GM10248 (cell line): ENCODE measurements around the gene ARPC5.

Source experiments
- CTCF ChIA-PET: fragments of 300-600 bp; sonication (Branson Sonifier 250); formaldehyde crosslinking; extraction: SDS; loops from one replicate; lab custom pipeline; 2021; ENCODE audit warnings: antibody characterized with exemption; lab: Yijun Ruan, JAX
- POLR2A ChIA-PET: fragments of 350-650 bp; sonication (Branson Sonifier 250); formaldehyde crosslinking; extraction: SDS; loops from one replicate; lab custom pipeline; 2020; ENCODE audit warnings: antibody characterized with exemption; lab: Yijun Ruan, JAX
- DNase-seq: peaks from one replicate; pipeline ENCODE4 v3.0.0; 2012; ENCODE audit errors: extremely low spot score
- CTCF ChIP-seq: IDR thresholded peaks from 2 replicates; pipeline ENCODE4 v1.5.1; 2012; ENCODE audit warnings: mild to moderate bottlenecking, low read depth; ENCODE audit errors: extremely low read depth, missing control alignments, control extremely low read depth

The ARPC5 gene

GRCh38 chr1:183609759-183610452 is 25.7 kb downstream of the ARPC5 start:
- no peak for TF ChIP-seq CTCF
- CTCF ChIA-PET = interaction anchor here (0.5 to 6.3 kb wide), 26 partner anchors 9 to 307 kb away, joined by 3 to 46 read pairs (median 6); partner anchors contain the start of gene NCF2
- no peak for DNase-seq
- POLR2A ChIA-PET = no interaction called here

GRCh38 chr1:183609313-183609712 is 26.3 kb downstream of the ARPC5 start:
- ChIA-PET CTCF (interaction anchor here (0.5 to 6.3 kb wide), 25 partner anchors 9 to 308 kb away, joined by 3 to 46 read pairs (median 6); partner anchors contain the start of gene NCF2), POLR2A (no interaction called here)
- TF ChIP-seq CTCF = peak; percentile 72
- DNase-seq = peak; percentile 48

- CTCF ChIA-PET = interaction anchor here (1.2 to 6.3 kb wide), 6 partner anchors 9 to 308 kb away, joined by 3 to 46 read pairs (median 11); partner anchors contain the start of gene NCF2
- POLR2A ChIA-PET = no interaction called here
- no peak for DNase-seq
- TF ChIP-seq CTCF = no peak
Measured at GRCh38 chr1:183607322-183607980, 28.1 kb downstream of the ARPC5 start.

- no peak for DNase-seq
- POLR2A ChIA-PET = no interaction called here
- CTCF ChIA-PET = interaction anchor here (0.7 to 6.3 kb wide), 6 partner anchors 10 to 310 kb away, joined by 3 to 46 read pairs (median 4); partner anchors contain the start of gene NCF2
- TF ChIP-seq CTCF = no peak
Measured at GRCh38 chr1:183605904-183606303, 29.7 kb downstream of the ARPC5 start.

GRCh38 chr1:183604815-183605214 is 30.8 kb downstream of the ARPC5 start:
- POLR2A ChIA-PET = no interaction called here
- CTCF ChIA-PET = interaction anchor here (0.9 to 6.3 kb wide), 7 partner anchors 9 to 311 kb away, joined by 3 to 46 read pairs (median 3); partner anchors contain the start of gene NCF2
- no peak for TF ChIP-seq CTCF
- no peak for DNase-seq

GRCh38 chr1:183604038-183604808 is 31.4 kb downstream of the ARPC5 start:
- TF ChIP-seq CTCF = no peak
- peak; percentile 59 for DNase-seq
- CTCF ChIA-PET = interaction anchor here (1.0 to 6.3 kb wide), 6 partner anchors 10 to 312 kb away, joined by 3 to 46 read pairs (median 4); partner anchors contain the start of gene NCF2
- POLR2A ChIA-PET = interaction anchor here (0.7 kb wide), 1 partner anchor 775 kb away, joined by 4 read pairs; no protein-coding TSS in a partner anchor
